ENCODE results near the gene BSN. TPM values are rescaled to one million over a fixed set of nuclear protein-coding genes. Genes with fewer than 3 reads are reported as not detected.

BSN gene, protein sequence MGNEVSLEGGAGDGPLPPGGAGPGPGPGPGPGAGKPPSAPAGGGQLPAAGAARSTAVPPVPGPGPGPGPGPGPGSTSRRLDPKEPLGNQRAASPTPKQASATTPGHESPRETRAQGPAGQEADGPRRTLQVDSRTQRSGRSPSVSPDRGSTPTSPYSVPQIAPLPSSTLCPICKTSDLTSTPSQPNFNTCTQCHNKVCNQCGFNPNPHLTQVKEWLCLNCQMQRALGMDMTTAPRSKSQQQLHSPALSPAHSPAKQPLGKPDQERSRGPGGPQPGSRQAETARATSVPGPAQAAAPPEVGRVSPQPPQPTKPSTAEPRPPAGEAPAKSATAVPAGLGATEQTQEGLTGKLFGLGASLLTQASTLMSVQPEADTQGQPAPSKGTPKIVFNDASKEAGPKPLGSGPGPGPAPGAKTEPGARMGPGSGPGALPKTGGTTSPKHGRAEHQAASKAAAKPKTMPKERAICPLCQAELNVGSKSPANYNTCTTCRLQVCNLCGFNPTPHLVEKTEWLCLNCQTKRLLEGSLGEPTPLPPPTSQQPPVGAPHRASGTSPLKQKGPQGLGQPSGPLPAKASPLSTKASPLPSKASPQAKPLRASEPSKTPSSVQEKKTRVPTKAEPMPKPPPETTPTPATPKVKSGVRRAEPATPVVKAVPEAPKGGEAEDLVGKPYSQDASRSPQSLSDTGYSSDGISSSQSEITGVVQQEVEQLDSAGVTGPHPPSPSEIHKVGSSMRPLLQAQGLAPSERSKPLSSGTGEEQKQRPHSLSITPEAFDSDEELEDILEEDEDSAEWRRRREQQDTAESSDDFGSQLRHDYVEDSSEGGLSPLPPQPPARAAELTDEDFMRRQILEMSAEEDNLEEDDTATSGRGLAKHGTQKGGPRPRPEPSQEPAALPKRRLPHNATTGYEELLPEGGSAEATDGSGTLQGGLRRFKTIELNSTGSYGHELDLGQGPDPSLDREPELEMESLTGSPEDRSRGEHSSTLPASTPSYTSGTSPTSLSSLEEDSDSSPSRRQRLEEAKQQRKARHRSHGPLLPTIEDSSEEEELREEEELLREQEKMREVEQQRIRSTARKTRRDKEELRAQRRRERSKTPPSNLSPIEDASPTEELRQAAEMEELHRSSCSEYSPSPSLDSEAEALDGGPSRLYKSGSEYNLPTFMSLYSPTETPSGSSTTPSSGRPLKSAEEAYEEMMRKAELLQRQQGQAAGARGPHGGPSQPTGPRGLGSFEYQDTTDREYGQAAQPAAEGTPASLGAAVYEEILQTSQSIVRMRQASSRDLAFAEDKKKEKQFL (N-terminal part only)
- polyA plus RNA-seq (2011; rRNA removed) (0.01 and 0.04 TPM in 2 replicates), polyA minus RNA-seq (2011; rRNA and poly(A)+ RNA removed) (0.09 and 0.10 TPM in 2 replicates)

- H3K4me3 ChIP-seq (ENCODE audit: low read depth, low read length) = peak within 1 kb of the TSS; percentile 64
- peaks cover 11% of the 10 kb centered on the region for H3K27me3 ChIP-seq (ENCODE audit: control insufficient read depth, insufficient read depth, low read length)
- ChIA-PET POLR2A (interaction anchor here (0.6 kb wide), 1 partner anchor 257 kb away, joined by 3 read pairs; no protein-coding TSS in a partner anchor), CTCF (interaction anchor here (0.6 to 2.4 kb wide), 5 partner anchors 14 to 141 kb away, joined by 3 to 23 read pairs (median 3); no protein-coding TSS in a partner anchor)
- DNase-seq (ENCODE audit: low read depth) = peak; percentile 30
- no peaks in the 10 kb centered on the region for H3K36me3 ChIP-seq (ENCODE audit: control insufficient read depth, insufficient read depth, low read length)
- TF ChIP-seq, protein P1, sequence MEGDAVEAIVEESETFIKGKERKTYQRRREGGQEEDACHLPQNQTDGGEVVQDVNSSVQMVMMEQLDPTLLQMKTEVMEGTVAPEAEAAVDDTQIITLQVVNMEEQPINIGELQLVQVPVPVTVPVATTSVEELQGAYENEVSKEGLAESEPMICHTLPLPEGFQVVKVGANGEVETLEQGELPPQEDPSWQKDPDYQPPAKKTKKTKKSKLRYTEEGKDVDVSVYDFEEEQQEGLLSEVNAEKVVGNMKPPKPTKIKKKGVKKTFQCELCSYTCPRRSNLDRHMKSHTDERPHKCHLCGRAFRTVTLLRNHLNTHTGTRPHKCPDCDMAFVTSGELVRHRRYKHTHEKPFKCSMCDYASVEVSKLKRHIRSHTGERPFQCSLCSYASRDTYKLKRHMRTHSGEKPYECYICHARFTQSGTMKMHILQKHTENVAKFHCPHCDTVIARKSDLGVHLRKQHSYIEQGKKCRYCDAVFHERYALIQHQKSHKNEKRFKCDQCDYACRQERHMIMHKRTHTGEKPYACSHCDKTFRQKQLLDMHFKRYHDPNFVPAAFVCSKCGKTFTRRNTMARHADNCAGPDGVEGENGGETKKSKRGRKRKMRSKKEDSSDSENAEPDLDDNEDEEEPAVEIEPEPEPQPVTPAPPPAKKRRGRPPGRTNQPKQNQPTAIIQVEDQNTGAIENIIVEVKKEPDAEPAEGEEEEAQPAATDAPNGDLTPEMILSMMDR (IDR thresholded peaks at IDR 0.05; ENCODE audit: insufficient read depth, low read depth, low read length) = no peak
Observed at GRCh38 chr3:49553692-49554632, at the start of gene BSN. Gene BSN, plus strand, starts transcription at chr3:49554477. Its CDS starts 126 bp downstream, at chr3:49554603.

- no peak for DNase-seq (ENCODE audit: low read depth)
- Histone ChIP-seq H3K36me3 (ENCODE audit: control insufficient read depth, insufficient read depth, low read length) (peaks cover 2% of the 10 kb centered on the region; the same call in 1 of the 2 replicates), H3K27me3 (ENCODE audit: control insufficient read depth, insufficient read depth, low read length) (no peaks in the 10 kb centered on the region), H3K4me3 (ENCODE audit: low read depth, low read length) (no peak overlapping the region)
- ChIA-PET CTCF (interaction anchor here (1.0 kb wide), 1 partner anchor 33 kb away, joined by 3 read pairs; no protein-coding TSS in a partner anchor), POLR2A (no interaction called here)
- TF ChIP-seq, protein P1 (IDR thresholded peaks at IDR 0.05; ENCODE audit: insufficient read depth, low read depth, low read length) = no peak
Observed at GRCh38 chr3:49506906-49507305, 47.4 kb upstream of the BSN start.

- POLR2A ChIA-PET = no interaction called here
- no peak overlapping the region for H3K4me3 ChIP-seq (ENCODE audit: low read depth, low read length)
- CTCF ChIA-PET = interaction anchor here (1.2 kb wide), 1 partner anchor 30 kb away, joined by 4 read pairs; no protein-coding TSS in a partner anchor
- H3K27me3 ChIP-seq (ENCODE audit: control insufficient read depth, insufficient read depth, low read length) = no peaks in the 10 kb centered on the region
- H3K36me3 ChIP-seq (ENCODE audit: control insufficient read depth, insufficient read depth, low read length) = peaks cover 2% of the 10 kb centered on the region; the same call in 1 of the 2 replicates
- DNase-seq (ENCODE audit: low read depth) = no peak
- TF ChIP-seq, protein P1 (IDR thresholded peaks at IDR 0.05; ENCODE audit: insufficient read depth, low read depth, low read length) = no peak
Observed at GRCh38 chr3:49509028-49509561, 45.2 kb upstream of the BSN start.

DNA sequence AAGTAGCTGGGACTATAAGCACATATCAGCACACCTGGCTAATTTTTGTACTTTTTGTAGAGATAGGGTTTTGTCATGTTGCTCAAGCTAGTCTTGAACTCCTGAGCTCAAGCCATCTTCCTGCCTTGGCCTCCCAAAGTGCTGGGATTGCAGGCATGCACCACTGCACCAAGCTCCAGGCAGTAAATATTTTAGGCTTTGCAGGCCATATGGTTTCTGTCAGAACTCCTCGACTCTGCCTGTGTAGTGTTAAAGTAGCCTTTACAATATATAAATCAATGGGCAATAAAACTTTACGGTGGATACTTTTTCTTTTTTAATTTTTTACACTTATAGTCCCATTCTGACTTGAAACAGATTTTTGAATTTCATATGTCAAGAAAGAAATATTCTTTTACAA is 42.6 kb upstream of the BSN start:
- DNase-seq (ENCODE audit: low read depth) = no peak
- H3K27me3 ChIP-seq (ENCODE audit: control insufficient read depth, insufficient read depth, low read length) = no peaks in the 10 kb centered on the region
- TF ChIP-seq, protein P1 (IDR thresholded peaks at IDR 0.05; ENCODE audit: insufficient read depth, low read depth, low read length) = no peak
- ChIA-PET POLR2A (no interaction called here), CTCF (interaction anchor here (0.7 kb wide), 1 partner anchor 43 kb away, joined by 3 read pairs; the partner anchor contains the start of gene BSN)
- no peak overlapping the region for H3K4me3 ChIP-seq (ENCODE audit: low read depth, low read length)
- peaks cover 2% of the 10 kb centered on the region; the same call in 1 of the 2 replicates for H3K36me3 ChIP-seq (ENCODE audit: control insufficient read depth, insufficient read depth, low read length)

Measured in BJ (cell line).